GM18526 (cell line): ENCODE results near the gene SUSD6.

ENCODE experiments used
- POLR2A ChIP-seq: IDR thresholded peaks from 3 replicates; pipeline ENCODE4 v1.6.1; 2011; ENCODE audit not compliant: insufficient read length; ENCODE audit errors: extremely low read depth

SUSD6 gene

DNA sequence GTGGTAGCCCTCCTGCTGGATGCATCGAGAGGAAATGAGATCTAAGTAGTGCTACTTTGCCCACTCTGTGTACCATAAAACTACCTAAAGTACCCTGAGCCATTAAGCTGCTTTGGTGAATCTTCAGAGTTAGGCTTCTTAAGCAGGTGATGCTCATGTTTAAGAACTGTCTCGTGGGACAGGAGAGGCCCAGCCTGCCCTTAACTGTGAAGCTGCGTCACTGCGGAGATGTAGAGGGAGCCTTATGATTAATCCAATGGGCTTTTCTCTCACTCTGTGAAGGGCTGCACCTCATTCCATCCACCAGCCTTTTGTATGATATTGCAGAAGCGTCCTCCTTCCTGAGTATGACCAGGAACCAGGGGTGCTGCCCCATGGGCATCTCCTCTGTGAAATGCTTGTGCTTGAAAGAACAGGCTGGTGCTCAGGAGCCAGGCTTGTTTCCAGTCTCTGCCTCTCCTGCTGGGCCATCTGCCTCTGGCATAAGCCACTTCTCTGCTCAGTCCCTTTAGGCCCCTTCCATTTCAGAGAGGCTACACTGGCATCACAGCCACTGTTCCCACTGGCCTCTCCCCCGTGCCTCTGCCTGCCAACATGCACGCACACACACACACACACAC, 30.0 kb upstream of the SUSD6 start:
- no peak for TF ChIP-seq POLR2A

DNA sequence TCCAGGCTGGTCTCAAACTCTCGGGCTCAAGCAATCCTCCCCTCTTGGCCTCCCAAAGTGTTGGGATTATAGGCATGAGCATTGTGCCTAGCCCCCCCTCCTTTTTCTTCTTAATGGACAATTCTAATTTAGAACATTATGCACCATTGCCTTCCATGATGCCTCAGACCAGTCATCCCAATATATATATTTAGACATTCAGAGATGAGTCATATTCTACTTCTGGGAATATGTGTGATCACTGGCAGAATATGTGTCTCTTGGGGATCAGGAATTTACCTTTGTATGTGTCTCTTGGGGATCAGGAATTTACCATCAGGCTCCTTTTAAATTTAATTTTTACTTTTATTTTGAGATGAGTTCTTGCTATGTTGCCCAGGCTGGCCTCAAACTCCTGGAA, 29.2 kb upstream of the SUSD6 start:
- TF ChIP-seq POLR2A = no peak

DNA sequence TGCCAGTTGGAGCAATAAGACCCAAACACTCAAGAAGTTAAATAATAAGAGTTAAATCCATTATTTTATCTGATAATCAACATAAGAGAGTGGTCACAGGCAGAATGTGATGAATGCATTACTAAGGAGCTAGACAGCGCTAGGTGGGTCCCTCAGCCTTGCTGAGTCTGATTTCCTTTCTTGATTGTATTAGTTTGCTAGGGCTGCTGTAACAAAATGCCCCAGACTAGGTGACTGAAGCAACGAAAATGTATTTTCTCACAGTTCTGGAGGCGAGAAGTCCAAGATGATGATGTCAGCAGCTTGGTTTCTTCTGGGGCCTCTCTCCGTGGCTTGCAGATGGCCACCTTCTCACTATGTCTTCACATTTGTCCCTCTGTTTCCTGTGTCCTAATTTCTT, 28.6 kb upstream of the SUSD6 start:
- TF ChIP-seq POLR2A = no peak

DNA sequence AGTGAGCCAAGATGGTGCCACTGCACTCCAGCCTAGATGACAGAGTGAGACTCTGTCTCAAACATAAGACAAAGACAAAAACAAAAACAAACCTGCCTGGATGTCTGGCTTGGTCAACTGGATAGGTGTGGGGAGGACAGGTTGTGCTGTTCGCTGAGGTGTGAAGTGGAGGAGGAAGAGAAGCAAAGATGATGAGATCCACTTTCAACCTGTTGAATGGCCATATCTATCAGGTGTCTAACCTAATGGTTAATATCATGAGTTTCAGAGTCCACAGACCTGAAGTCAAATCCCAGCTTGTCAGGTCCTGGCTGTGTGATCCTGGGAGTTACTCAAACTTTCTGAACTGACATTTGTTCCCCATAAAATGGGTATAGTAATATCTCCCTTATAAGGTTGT, 27.0 kb upstream of the SUSD6 start:
- no peak for TF ChIP-seq POLR2A

DNA sequence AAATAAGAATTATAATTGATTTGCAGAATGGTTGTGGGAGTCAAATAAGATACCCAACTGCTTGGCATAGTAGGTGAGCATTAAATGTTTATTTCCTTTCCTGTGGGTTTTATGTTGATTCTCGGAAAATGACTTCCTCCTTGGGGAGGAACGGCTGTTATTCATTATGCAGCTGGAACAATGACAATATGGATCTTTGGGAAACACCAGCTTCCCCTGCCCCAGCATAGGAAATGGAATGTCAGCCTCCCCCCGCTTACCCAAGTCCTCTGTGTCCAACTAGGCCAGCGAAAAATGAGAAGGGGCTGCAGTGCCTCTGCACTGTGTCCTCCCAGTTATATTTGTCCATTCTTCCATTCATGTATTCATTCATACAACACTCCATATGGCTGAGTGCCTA, 25.0 kb upstream of the SUSD6 start:
- TF ChIP-seq POLR2A = no peak

DNA sequence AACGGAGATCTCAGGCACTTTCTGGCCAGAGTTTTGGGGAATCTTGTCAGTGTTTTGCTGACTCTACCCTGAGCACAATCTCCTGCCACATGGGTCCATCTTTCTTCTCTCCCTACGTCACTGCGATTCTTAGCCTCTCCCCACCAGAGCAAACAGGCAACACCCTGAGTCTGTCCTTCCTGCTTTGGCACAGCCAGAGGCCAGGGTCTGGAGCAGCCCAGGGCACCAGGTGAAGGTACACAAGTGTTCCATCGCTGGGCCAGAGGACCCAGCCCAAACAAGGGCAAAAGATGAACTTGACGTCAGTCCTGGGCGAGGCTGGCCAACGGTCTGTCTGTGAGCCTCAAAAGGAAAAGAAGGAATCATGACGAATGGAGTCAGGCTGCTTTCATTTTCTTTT, 24.0 kb upstream of the SUSD6 start:
- no peak for TF ChIP-seq POLR2A

DNA sequence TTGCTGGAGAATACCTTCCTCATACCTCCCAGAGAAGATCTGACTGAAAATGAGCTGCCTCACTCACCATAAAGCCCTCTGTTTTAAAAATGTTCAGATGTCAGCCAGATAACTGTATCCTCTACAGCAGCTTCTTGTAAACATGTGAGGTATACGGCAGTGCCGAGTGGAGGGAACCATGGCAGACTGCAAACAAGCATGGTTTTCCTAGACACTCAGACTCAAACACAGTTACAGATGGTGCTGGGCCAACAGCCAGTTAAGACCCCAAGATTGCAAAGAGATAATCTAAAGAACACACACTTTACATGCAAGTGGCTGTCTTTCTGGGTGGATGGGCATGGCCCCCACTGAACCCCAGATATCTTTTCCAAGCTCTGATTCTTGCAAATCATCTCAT, 20.1 kb upstream of the SUSD6 start:
- no peak for TF ChIP-seq POLR2A

DNA sequence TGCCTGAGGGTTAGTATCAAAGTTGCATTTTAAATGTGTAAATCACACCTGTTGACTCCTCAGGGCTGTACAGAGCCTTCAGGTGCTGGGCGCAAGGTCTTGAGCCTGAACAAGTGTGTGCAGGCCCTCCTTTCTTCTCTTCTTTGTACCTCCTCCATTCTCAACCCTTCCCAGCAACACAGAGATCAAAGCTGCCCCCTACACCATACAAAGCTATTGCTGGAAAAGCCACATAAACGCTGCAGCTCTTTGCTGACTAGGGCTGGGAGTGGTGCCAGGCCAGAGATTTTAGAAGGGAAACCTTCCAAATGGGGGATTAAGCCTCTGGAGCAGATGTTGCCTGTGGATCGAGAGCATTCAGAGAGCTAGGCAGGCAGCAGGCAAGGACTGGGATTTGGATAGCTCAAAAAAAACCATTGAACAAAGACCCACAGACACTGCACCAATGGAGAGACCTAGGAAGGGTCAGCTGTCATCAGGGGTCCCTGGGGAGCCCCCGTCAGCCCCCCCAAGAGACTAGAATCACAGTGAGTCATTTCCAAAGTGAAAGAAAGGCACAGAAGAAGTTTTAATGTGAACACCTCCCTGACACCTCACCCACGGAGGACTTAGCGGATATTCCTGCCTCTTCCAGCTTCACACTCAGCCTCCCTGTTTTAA, 18.2 kb upstream of the SUSD6 start:
- no peak for TF ChIP-seq POLR2A

DNA sequence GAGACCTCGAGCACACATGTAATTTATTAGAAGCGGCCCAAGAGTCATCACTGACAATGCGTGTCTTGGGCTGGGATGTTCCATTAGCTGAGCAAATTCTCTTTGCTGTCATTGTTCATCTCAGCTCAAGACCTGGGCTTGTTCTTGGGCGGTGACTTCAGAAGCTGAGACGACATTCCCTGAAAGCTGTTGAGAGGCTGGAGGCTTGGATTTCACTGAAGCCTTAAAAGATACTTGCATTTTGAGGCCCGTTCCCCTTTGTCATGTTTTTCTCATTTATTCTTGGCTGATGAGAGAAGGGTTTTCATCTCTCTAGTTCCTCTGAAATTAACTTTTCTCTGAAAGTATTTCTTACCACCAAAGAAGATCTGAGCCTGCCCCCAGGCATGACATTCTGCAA, 16.6 kb upstream of the SUSD6 start:
- TF ChIP-seq POLR2A = no peak

DNA sequence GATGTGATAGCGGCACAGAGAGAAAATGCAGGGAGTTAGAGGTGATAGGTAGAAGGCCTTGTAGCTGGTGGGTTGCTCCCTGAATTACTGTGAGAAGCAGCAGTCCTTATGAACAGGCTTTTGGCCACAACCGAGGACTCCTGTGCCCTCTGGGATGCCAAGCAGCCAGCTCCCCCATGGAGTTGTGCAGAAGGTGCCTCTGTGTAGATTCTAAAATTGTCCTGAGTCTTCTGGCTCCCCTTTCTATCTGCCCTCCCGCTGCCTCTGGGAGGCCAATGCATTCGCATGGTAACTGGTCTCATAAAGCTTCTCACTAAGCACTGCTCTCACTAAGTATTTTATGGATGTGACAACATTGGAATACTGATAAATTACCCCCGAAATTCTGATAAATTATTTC, 16.1 kb upstream of the SUSD6 start:
- no peak for TF ChIP-seq POLR2A

DNA sequence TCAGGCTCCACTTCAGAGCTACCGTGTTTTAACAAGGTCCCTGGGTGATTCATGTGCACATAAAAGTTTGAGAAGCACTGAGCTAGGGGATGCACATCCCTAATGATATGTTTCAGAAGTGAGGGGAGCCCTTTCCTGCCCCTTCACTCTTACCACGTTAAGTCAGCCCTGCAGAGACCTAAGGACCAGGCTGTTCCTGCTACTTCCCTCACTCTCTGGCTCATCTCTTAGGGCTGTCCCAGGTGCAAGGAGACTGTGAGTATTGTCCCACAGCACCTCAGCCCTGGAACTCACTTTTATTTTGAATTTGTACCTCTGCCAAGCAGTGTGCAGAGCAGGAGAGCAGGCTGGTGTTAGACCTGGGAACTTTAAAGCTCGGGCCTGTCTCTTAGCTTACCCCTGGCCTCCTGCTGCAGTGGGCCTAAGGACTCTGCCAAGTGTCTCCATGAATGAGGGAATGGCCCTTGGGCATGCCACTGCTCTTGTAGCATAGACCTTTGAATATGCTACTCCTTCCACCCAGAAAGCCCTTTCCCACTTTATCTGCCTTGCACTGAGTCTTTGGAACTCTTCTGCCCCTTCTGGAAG, 11.0 kb upstream of the SUSD6 start:
- TF ChIP-seq POLR2A = no peak

DNA sequence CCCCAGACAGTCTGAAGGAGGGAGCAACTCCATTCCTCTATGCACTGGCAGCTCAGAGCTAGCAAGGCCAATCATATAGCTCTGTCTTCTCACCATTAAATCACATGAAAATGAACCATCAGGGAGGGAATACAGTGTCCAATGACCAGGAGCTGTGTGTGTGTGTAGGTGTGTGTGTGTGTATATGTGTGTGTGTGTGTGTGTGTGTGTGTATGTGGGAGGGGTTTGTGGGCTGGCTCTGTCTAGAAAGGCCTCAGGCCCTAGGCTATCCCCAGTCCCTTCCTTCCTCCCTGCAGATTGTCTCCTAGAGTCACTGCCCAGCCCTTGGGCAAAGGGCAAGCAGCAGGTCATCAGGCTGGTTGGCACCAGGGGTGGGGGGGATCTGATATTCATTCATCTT, 5.7 kb upstream of the SUSD6 start:
- TF ChIP-seq POLR2A = no peak

DNA sequence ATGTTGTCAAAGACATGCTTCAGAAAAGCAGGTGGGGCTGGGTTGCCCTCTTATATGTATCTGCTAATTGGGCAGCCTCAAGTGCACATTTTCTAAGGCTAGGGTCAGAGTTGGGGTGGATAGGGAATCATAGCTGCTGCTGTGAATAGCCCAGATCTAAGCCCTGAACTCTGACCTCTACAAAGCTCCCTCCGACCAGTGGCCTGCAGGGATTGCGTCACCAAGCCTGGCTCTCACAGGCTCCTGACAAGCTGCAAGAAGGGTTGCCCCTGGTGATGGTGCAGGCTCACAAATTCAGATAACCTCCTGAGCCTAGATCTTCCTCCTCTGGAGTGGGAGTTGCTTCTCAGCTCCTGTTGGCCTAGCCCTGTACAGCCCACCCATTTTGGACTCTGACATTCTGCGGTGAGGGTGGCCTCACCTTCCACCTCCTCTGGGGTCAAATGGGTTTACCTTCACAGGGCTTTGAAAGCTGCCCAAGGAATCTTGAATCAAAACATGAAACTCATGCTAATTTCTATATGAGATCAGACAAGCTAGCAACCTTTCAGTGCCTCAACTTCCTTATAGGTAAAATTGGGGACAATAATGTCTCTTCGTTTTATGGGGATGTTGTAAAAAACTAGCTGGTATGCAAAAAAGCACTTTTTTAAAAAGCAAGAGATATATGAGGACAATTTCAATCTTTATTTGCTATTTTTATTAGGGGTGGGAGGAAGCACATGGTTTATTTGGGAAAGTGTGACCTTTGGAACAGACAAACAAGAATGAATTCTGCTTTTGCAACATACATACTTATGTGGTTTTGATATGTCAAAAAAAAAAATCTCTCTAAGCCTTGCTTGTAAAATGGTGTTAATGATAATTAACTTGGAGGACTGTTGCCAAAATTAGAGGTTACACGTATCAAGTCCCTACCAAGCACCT, 4.9 kb upstream of the SUSD6 start:
- TF ChIP-seq POLR2A = no peak

DNA sequence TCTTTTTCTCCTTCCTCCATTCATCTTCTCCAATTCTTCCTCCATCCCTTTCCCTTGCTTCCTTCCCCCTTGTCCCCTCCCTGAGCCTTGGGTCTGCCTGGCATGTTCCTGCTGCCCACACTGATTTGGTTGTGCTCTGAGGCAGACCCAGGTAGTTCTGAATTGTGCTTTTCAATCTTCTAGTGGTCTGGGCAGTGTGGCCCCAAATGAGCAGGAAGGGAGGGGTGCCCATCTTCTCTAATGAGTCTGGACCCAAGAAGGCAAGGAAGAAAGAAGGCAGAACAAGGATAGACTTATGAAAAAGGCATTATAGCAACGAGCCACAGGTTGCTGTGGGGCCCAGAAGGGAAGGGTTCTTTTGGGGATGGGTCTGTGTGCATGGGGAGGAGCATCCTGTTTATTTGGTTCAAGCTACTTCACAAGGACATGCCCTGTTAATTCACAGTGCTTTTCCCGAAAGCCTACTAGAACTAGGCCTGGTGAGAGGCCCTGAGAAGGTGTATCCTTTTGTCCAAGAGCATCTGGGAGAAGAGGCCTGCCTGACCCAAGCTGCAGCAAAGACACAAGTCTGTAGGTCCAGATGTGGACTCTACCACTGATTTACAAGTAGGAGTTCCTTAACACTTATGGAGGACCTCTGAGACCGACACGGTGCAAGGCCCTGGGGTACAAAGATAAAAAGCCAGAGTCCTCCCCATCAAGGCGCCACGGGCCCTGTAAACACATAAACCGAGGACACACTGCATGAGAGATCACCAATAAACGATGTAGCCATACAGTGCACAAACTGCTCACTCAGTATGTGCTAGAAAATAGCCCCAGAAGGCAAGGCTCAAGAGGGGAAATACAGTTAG, 1.1 kb upstream of the SUSD6 start:
- TF ChIP-seq POLR2A = no peak

DNA sequence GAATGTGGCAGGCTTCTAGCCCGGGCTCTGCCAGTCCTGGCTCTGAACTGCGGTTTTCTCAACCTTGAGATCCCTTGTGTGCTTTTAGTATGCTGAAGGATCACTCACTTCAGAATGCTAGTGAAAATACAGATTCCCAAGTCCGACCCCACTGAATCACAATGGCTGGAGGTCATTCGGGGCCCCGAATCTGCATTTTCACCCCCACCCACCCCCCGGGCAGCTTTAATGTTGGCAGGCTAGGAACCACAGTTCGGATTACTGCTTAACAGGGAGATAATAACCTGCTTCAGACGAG, 573 bp upstream of the SUSD6 start:
- TF ChIP-seq POLR2A = no peak

DNA sequence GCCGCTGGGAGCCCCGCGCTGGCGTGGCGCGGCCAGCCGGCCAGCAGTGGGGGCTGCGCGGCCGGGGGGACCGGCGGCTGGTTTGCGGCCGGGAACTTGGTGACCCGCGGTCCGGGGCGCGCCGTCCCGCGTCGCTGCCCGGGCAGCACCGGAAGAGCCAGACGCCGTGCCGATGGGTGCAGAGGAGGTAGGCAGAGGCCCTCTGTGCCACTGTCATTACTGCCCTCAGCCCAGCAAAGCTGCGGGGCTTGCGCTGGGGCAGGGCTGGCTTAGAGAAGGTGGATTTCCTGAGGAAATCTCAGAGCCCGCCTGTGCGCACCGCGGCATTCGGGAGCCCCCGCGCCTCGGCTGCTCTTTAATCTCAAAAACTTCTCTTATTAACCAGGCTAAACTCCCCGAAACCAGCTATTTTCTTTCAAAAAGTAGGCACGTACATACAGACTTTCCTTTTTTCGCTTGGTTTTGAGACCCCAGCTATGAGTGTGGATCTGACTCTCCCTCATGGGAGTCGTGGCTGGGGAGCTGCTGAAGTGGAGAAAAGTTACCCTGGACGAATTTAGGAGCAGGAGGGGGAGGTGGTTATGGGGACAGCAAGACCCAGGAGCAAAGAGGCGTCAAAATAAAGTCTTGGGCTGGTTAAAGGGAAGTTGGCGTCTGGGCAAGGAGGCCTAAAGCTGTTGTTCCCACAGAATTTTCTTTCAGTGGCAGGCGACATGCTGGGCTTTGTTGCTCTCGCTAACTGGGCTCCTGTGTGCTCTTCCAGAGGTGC, 802 bp downstream of the SUSD6 start:
- peak; percentile 10 for TF ChIP-seq POLR2A
